Measurements from ENCODE around the gene RAPGEF1.

Gene RAPGEF1, protein sequence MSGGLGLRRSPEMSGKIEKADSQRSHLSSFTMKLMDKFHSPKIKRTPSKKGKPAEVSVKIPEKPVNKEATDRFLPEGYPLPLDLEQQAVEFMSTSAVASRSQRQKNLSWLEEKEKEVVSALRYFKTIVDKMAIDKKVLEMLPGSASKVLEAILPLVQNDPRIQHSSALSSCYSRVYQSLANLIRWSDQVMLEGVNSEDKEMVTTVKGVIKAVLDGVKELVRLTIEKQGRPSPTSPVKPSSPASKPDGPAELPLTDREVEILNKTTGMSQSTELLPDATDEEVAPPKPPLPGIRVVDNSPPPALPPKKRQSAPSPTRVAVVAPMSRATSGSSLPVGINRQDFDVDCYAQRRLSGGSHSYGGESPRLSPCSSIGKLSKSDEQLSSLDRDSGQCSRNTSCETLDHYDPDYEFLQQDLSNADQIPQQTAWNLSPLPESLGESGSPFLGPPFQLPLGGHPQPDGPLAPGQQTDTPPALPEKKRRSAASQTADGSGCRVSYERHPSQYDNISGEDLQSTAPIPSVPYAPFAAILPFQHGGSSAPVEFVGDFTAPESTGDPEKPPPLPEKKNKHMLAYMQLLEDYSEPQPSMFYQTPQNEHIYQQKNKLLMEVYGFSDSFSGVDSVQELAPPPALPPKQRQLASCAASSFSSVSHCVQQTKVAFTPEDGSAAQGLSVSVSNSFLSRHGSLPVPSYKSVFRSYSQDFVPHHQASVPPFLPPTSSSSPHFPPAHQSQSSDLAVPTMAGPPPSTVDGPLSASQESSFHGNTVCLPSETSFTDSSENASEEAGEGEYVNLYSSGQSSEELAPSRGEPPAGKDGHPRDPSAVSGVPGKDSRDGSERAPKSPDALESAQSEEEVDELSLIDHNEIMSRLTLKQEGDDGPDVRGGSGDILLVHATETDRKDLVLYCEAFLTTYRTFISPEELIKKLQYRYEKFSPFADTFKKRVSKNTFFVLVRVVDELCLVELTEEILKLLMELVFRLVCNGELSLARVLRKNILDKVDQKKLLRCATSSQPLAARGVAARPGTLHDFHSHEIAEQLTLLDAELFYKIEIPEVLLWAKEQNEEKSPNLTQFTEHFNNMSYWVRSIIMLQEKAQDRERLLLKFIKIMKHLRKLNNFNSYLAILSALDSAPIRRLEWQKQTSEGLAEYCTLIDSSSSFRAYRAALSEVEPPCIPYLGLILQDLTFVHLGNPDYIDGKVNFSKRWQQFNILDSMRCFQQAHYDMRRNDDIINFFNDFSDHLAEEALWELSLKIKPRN (N-terminal part only)

DNA sequence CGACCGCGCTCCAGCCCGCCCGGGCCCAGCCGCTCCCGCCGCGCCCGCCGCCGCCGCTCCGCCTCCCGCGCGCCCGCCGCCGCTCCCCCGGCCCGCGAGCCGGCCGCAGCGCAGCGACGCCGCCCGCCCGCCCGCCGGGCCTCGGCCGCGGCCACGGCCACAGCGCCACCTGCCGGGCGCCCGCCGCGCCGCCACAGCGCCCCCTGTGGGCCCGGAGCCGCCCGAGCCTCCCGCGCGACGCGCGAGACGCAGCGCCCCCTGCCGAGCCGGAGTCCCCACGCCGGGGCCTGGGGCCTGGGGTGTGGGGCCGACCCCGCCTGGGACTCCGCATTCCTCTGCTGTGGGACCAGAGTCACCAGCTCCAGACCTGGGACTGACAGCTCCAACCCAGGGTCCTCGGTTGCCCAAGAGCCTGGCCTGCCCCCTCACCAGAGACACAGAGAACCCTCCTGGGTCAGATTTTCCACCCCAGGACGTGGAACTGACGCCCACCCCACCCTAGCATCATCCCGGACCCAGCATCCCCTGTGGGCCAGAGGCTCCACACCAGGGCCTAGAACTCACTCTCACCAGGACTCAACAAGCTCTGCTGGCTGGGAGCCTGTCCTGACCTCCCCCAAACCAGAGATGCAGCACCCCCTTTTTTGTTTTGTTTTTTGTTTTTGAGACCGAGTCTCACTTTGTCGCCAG lies at the start of gene RAPGEF1:
Gene RAPGEF1, minus strand, starts transcription at position 118 of the 690 bp plus-strand sequence. CDS start 246 bp downstream, outside the sequence.
- Histone ChIP-seq H3K4me1 (ENCODE audit: control insufficient read depth, insufficient read depth, low read length) (peaks cover 29% of the 10 kb centered on the region), H3K9ac (ENCODE audit: low read length) (peak within 1 kb of the TSS; percentile 93), H3K36me3 (ENCODE audit: control insufficient read depth, insufficient read depth, low read length, severe bottlenecking) (no peaks in the 10 kb centered on the region), H3K27me3 (replicated peaks; ENCODE audit: control insufficient read depth, insufficient read depth, low read length) (no peaks in the 10 kb centered on the region), H3K9me3 (ENCODE audit: control insufficient read depth, low read length) (no peaks in the 10 kb centered on the region), H3K4me3 (ENCODE audit: low read length) (peak within 1 kb of the TSS; percentile 97)
- DNase-seq (ENCODE audit: low read depth) = peak; percentile 80

DNA sequence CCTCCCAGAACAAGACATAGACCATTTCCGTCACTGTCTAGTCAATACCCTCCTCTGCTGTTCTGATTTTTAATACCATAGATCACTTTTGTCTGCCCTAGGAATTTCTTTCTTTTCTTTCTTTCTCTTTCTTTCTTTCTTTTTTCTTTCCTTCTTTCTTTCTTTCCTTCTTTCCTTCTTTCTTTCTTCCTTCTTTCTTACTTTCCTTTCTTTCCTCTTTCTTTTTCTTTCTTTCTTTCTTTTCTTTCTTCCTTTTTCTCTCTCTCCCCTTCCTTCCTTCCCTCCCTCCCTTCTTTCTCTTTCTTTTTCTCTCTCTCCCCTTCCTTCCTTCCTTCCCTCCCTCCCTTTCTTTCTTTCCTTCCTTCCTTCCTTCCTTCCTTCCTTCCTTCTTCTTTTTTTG lies 49.0 kb upstream of the RAPGEF1 start:
- H3K4me1 ChIP-seq (ENCODE audit: control insufficient read depth, insufficient read depth, low read length) = no peaks in the 10 kb centered on the region
- H3K9me3 ChIP-seq (ENCODE audit: control insufficient read depth, low read length) = peaks cover 11% of the 10 kb centered on the region
- H3K4me3 ChIP-seq (ENCODE audit: low read length) = no peak overlapping the region
- no peak overlapping the region for H3K9ac ChIP-seq (ENCODE audit: low read length)
- H3K27me3 ChIP-seq (replicated peaks; ENCODE audit: control insufficient read depth, insufficient read depth, low read length) = peaks cover 79% of the 10 kb centered on the region
- DNase-seq (ENCODE audit: low read depth) = no peak
- H3K36me3 ChIP-seq (ENCODE audit: control insufficient read depth, insufficient read depth, low read length, severe bottlenecking) = no peaks in the 10 kb centered on the region

DNA sequence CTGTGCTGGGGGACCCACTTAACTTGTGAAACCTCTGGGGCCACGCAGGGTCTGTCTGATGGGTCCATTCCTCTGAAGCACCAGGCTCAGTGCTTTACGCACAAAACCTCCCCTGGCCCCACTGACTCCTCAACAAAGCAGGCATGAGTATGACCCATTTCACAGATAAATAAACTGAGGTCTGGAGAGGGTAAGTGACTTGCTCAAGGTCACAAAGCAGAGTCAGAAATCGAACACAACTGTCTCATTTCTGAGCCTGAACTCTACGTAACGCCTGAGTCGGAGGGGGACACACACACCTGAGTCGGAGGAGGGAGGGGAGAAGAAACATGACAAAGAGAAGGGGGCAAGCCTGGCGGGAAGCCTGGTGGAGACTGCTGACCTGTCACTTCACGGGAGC lies 48.0 kb upstream of the RAPGEF1 start:
- H3K36me3 ChIP-seq (ENCODE audit: control insufficient read depth, insufficient read depth, low read length, severe bottlenecking) = no peaks in the 10 kb centered on the region
- DNase-seq (ENCODE audit: low read depth) = no peak
- H3K4me3 ChIP-seq (ENCODE audit: low read length) = no peak overlapping the region
- peaks cover 84% of the 10 kb centered on the region for H3K27me3 ChIP-seq (replicated peaks; ENCODE audit: control insufficient read depth, insufficient read depth, low read length)
- peaks cover 17% of the 10 kb centered on the region for H3K9me3 ChIP-seq (ENCODE audit: control insufficient read depth, low read length)
- H3K4me1 ChIP-seq (ENCODE audit: control insufficient read depth, insufficient read depth, low read length) = no peaks in the 10 kb centered on the region
- H3K9ac ChIP-seq (ENCODE audit: low read length) = no peak overlapping the region

DNA sequence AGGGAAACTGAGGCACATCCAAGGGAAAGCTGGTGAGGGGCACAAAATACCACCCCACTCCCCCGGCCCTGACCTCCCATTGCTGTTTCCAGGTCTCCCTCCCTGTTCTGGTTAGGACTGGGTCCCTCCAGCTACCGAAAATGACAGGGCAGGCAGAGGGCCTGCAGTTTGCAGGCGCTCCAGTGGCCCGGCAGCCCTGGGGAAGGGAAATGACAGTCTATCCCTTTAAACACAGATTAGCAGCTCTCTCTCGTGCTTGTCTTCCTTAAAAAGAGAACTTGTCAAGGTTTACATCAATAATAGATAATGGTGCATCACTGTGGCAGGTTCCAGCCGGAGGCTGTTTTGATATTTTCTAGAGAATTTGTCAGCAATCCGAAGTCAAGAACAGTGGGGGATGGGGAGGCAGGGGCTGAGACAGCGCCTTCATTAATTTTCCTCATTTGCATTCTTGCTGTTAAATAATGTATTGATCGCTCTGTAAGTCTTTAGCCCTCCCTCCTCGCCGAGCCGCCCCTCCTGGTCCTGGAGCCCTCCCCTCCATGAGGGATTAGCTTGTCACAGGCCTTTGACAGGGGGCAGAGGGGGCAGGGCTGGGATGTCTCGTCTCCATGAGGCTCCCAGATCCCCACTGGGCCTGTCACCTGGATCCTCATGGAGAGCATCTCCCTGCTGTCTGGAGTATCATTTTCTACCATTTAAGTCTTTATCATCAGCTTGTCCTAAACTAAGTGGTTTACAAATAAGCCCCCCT lies 45.0 kb upstream of the RAPGEF1 start:
- Histone ChIP-seq H3K36me3 (ENCODE audit: control insufficient read depth, insufficient read depth, low read length, severe bottlenecking) (no peaks in the 10 kb centered on the region), H3K9me3 (ENCODE audit: control insufficient read depth, low read length) (peaks cover 16% of the 10 kb centered on the region), H3K27me3 (replicated peaks; ENCODE audit: control insufficient read depth, insufficient read depth, low read length) (peaks cover 69% of the 10 kb centered on the region), H3K4me3 (ENCODE audit: low read length) (no peak overlapping the region), H3K4me1 (ENCODE audit: control insufficient read depth, insufficient read depth, low read length) (peaks cover 4% of the 10 kb centered on the region), H3K9ac (ENCODE audit: low read length) (no peak overlapping the region)
- DNase-seq (ENCODE audit: low read depth) = no peak

DNA sequence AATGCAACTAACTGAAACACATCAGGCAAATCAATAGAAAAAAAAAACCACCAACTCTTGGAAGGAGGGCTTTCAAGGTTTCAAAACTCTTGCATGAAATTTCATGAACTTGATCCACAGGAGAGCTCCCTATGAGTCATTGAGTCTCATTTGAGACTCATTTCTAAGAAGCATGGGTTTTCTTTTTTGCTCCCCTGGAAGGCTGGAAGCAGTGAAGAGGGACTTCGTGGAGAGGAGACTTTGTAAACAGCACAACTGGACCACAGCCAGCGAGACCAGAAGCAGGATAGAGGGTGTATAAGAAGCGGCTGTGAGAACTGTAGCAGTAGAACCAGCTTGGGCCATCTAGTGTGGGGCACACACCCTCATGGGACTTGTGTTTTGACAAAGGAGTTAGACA lies 41.2 kb upstream of the RAPGEF1 start:
- Histone ChIP-seq H3K9me3 (ENCODE audit: control insufficient read depth, low read length) (peaks cover 20% of the 10 kb centered on the region), H3K4me3 (ENCODE audit: low read length) (no peak overlapping the region), H3K9ac (ENCODE audit: low read length) (no peak overlapping the region), H3K36me3 (ENCODE audit: control insufficient read depth, insufficient read depth, low read length, severe bottlenecking) (no peaks in the 10 kb centered on the region), H3K27me3 (replicated peaks; ENCODE audit: control insufficient read depth, insufficient read depth, low read length) (peaks cover 45% of the 10 kb centered on the region), H3K4me1 (ENCODE audit: control insufficient read depth, insufficient read depth, low read length) (peaks cover 4% of the 10 kb centered on the region)
- DNase-seq (ENCODE audit: low read depth) = no peak

DNA sequence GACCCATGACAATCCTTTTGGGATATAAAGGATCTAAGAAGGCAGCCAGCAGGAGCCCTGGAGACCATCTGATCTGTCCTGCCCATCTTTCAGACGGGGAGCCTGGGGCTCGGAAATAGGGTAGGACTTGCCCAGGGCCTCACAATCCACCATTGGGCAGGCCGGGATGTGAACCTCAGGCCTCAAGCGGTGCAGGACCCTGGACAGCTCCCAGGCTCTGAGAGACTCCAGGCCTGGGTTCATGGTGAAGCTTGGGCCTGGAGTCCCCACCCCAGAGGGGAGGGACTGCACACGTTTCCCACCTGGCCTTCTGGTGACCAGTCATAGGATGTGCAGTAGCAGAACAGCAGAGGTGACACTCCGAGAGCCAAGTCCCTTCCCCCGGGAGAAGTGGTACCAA lies 36.6 kb upstream of the RAPGEF1 start:
- peak; percentile 60 for DNase-seq (ENCODE audit: low read depth)
- Histone ChIP-seq H3K36me3 (ENCODE audit: control insufficient read depth, insufficient read depth, low read length, severe bottlenecking) (no peaks in the 10 kb centered on the region), H3K9me3 (ENCODE audit: control insufficient read depth, low read length) (peaks cover 10% of the 10 kb centered on the region), H3K27me3 (replicated peaks; ENCODE audit: control insufficient read depth, insufficient read depth, low read length) (peaks cover 20% of the 10 kb centered on the region), H3K4me1 (ENCODE audit: control insufficient read depth, insufficient read depth, low read length) (peaks cover 4% of the 10 kb centered on the region), H3K4me3 (ENCODE audit: low read length) (no peak overlapping the region), H3K9ac (ENCODE audit: low read length) (no peak overlapping the region)

DNA sequence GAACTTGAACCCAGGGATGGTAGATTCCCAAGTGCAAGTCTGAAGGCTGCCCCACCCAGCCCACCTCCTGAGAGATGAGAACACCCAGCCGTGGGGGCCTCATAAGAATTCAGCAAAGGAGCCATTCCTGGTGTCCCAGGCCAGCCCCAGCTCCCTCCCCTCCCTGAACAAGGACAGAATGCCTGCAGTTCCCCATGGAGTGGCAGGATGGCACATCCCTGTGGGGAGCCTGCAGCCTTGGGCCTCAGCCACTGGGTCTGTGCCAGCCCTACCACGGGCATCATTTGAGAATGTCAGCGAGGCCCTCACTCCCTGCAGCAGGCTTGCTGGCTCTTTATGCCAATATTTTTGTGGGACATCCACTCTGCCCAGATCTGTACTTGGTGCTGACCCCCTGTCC lies 36.2 kb upstream of the RAPGEF1 start:
- Histone ChIP-seq H3K4me3 (ENCODE audit: low read length) (no peak overlapping the region), H3K4me1 (ENCODE audit: control insufficient read depth, insufficient read depth, low read length) (peaks cover under 1% of the 10 kb centered on the region), H3K9me3 (ENCODE audit: control insufficient read depth, low read length) (peaks cover 10% of the 10 kb centered on the region), H3K36me3 (ENCODE audit: control insufficient read depth, insufficient read depth, low read length, severe bottlenecking) (no peaks in the 10 kb centered on the region), H3K27me3 (replicated peaks; ENCODE audit: control insufficient read depth, insufficient read depth, low read length) (peaks cover 20% of the 10 kb centered on the region), H3K9ac (ENCODE audit: low read length) (no peak overlapping the region)
- DNase-seq (ENCODE audit: low read depth) = no peak

DNA sequence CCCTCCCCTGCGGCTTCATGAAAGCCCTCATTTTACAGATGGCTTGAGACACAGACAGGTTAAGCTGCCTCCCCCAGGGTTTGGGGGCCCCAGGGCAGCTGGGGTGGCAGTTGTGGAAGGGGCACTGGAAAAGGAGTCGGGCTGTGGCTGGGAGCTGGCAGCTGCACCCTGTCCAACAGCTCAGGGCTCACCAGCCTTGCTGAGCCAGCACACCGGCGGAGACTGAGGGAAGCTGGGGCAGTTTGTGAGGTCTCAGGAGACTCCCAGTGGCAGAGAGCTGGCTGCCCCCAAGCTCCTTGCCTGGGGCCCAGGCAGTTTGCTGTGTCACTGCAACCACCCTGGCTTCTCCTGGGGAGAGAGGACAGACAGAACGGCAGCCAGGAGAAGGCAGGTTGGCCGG lies 34.8 kb upstream of the RAPGEF1 start:
- Histone ChIP-seq H3K27me3 (replicated peaks; ENCODE audit: control insufficient read depth, insufficient read depth, low read length) (peaks cover 26% of the 10 kb centered on the region), H3K9me3 (ENCODE audit: control insufficient read depth, low read length) (peaks cover 10% of the 10 kb centered on the region)
- no peak for DNase-seq (ENCODE audit: low read depth)

DNA sequence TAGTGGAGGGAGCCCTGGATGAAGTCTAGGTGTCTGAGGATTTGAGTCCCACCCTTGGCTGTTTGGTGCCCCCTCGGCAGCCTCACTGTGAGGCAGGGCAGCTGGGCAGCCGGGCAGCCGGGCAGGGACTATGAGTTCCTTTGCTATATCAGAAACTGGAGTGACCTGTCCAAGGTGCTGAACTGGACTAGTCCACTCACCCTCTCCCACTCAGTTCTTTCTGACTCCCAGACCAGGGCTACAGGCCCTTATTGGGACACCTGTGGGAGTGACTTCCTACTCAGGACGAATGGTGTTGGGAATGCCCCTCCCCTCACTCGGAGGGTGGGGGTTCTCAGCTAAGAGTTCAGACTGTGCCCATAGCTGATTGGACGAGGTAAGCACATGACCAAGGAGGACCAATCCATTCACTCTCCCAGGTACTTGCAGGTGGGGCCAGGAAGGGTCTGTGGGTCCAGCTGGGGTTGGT lies 34.1 kb upstream of the RAPGEF1 start:
- H3K9ac ChIP-seq (ENCODE audit: low read length) = no peak overlapping the region
- peaks cover 25% of the 10 kb centered on the region for H3K27me3 ChIP-seq (replicated peaks; ENCODE audit: control insufficient read depth, insufficient read depth, low read length)
- H3K36me3 ChIP-seq (ENCODE audit: control insufficient read depth, insufficient read depth, low read length, severe bottlenecking) = no peaks in the 10 kb centered on the region
- H3K9me3 ChIP-seq (ENCODE audit: control insufficient read depth, low read length) = peaks cover 7% of the 10 kb centered on the region
- H3K4me1 ChIP-seq (ENCODE audit: control insufficient read depth, insufficient read depth, low read length) = no peaks in the 10 kb centered on the region
- H3K4me3 ChIP-seq (ENCODE audit: low read length) = no peak overlapping the region
- DNase-seq (ENCODE audit: low read depth) = peak; percentile 82

More for the DNA sequence above, 34.8 kb upstream of the RAPGEF1 start:
- Histone ChIP-seq H3K36me3 (ENCODE audit: control insufficient read depth, insufficient read depth, low read length, severe bottlenecking) (no peaks in the 10 kb centered on the region), H3K4me3 (ENCODE audit: low read length) (no peak overlapping the region), H3K9ac (ENCODE audit: low read length) (no peak overlapping the region), H3K4me1 (ENCODE audit: control insufficient read depth, insufficient read depth, low read length) (no peaks in the 10 kb centered on the region)

DNA sequence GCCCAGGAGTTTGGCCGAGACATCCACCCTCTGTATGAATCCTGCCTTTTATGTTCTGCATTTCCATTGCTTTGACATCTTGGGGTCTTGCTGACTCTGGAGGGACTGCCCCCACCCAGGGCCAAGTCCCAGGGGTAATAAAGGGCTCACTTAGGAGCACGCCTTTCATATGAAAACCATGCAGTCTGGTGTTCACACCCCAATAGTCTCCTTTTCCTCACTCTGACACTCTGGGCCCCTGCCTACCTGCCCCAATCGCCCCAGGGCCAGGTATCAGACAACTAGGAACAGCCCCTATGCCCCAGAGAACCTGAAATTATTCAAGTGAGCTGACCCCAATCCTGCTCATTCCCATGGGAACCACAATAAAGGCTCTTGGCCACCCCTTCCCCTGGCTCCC lies 33.1 kb upstream of the RAPGEF1 start:
- Histone ChIP-seq H3K27me3 (replicated peaks; ENCODE audit: control insufficient read depth, insufficient read depth, low read length) (peaks cover 21% of the 10 kb centered on the region), H3K4me3 (ENCODE audit: low read length) (no peak overlapping the region), H3K9ac (ENCODE audit: low read length) (no peak overlapping the region), H3K4me1 (ENCODE audit: control insufficient read depth, insufficient read depth, low read length) (no peaks in the 10 kb centered on the region), H3K9me3 (ENCODE audit: control insufficient read depth, low read length) (no peaks in the 10 kb centered on the region), H3K36me3 (ENCODE audit: control insufficient read depth, insufficient read depth, low read length, severe bottlenecking) (no peaks in the 10 kb centered on the region)
- DNase-seq (ENCODE audit: low read depth) = no peak
